ENCODE measurements around the gene PKNOX2. TPM values are rescaled to one million over a fixed set of nuclear protein-coding genes. Genes with fewer than 3 reads are reported as not detected.

The PKNOX2 gene
- total RNA-seq, 1 donor from 2014 or later = 17.8 TPM

DNA sequence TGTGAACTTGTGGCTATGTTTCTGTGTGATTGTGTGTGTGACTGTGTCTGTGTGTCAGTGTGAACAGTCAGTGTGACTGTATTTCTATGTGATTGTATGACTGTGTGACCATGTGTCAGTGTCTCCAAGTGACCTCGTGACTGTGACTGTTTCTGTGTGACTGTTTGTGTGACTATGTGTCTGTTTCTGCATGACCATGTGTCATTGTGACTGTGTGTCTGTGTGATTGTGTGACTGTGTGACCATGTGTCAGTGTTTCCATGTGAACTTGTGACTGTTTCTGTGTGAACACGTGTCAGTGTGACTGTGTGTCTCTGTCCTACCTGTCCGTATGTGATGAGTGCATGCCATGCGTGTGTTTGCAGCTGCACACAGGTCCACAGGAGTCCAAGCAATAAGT, 8.8 kb upstream of the PKNOX2 start:
- DNase-seq = no peak
- H3K36me3 ChIP-seq = no peaks in the 10 kb centered on the region
- no peak overlapping the region for H3K4me3 ChIP-seq
- ATAC-seq = no peak
- peaks cover 13% of the 10 kb centered on the region for H3K27me3 ChIP-seq
- no peak overlapping the region for H3K27ac ChIP-seq
- TF ChIP-seq, protein P1, sequence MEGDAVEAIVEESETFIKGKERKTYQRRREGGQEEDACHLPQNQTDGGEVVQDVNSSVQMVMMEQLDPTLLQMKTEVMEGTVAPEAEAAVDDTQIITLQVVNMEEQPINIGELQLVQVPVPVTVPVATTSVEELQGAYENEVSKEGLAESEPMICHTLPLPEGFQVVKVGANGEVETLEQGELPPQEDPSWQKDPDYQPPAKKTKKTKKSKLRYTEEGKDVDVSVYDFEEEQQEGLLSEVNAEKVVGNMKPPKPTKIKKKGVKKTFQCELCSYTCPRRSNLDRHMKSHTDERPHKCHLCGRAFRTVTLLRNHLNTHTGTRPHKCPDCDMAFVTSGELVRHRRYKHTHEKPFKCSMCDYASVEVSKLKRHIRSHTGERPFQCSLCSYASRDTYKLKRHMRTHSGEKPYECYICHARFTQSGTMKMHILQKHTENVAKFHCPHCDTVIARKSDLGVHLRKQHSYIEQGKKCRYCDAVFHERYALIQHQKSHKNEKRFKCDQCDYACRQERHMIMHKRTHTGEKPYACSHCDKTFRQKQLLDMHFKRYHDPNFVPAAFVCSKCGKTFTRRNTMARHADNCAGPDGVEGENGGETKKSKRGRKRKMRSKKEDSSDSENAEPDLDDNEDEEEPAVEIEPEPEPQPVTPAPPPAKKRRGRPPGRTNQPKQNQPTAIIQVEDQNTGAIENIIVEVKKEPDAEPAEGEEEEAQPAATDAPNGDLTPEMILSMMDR (IDR thresholded peaks at IDR 0.05) = no peak
- intact Hi-C loops (cut with DNase I) = no loop called here
- H3K9me3 ChIP-seq = no peaks in the 10 kb centered on the region
- no peaks in the 10 kb centered on the region for H3K4me1 ChIP-seq

DNA sequence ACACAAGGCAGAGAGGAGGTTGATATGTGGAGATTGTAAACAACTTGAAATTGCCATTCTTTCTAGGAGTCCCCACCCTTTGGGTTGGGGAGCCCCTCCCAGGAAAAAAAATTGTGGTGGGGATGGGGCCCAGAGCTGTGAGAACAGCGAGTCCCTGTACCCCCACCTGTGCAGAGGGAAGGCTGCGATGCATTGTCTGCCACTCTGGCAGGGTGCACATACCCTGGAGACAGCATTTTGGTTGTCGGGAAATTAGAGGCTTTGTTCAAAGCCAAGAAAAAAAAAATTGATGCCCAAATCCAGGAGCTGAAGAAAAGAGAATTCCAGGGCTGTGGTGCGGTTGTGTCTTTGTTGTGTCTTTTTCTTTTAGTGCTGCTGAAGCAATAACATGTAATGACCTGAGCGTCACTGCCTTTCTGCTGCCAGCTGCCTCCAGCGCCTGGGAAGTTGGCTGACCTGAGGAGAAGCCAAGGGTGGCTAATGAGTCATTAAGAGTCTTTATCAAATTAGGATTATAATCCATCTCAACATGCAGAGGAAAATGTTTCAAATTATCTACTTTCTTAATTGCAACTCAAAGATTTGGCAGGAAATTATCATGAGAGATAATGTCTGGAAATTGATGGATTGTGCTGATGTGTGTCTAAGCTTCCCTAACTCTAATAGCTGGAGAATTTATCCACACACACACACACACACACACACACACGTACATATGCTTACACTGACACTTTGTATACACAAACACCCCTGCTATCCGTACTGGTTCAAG, 8.0 kb upstream of the PKNOX2 start:
- Histone ChIP-seq H3K36me3 (no peaks in the 10 kb centered on the region), H3K9me3 (no peaks in the 10 kb centered on the region), H3K4me1 (no peaks in the 10 kb centered on the region), H3K27me3 (peaks cover 13% of the 10 kb centered on the region), H3K27ac (no peak overlapping the region), H3K4me3 (no peak overlapping the region)
- TF ChIP-seq, protein P1 (IDR thresholded peaks at IDR 0.05) = no peak
- ATAC-seq = no peak
- no peak for DNase-seq
- intact Hi-C loops (cut with DNase I) = no loop called here

DNA sequence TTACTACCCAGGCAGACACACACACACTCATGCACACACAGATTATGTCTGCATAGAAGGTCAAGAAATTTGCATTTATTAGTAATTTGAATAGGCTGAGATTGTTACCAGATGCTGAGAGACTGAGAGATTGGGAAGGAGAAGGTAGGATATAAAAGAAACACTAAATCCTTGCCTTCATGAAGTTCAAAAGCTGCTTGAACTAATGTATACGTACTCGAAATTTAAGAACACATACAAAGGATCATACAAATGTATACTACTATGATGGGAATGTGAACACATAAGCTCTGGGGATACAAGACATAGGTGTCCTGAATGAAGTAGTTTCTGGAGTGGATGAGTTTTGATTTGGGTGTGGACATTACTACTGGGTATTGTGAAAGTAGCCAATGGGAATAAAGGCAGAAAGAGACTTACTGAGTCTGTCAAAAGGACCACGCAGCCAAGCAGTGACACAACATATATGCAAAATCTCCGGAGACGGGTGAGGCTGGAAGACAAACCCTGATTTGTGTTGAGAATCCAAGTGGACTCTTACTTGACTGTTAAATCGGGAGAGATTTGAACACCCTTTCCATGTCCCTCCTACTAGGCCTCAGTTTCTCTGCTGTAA, 7.3 kb upstream of the PKNOX2 start:
- Histone ChIP-seq H3K36me3 (no peaks in the 10 kb centered on the region), H3K4me1 (no peaks in the 10 kb centered on the region), H3K9me3 (no peaks in the 10 kb centered on the region), H3K27me3 (peaks cover 13% of the 10 kb centered on the region), H3K27ac (no peak overlapping the region), H3K4me3 (no peak overlapping the region)
- intact Hi-C loops (cut with DNase I) = no loop called here
- ATAC-seq (no peak), DNase-seq (no peak)
- TF ChIP-seq, protein P1 (IDR thresholded peaks at IDR 0.05) = no peak

DNA sequence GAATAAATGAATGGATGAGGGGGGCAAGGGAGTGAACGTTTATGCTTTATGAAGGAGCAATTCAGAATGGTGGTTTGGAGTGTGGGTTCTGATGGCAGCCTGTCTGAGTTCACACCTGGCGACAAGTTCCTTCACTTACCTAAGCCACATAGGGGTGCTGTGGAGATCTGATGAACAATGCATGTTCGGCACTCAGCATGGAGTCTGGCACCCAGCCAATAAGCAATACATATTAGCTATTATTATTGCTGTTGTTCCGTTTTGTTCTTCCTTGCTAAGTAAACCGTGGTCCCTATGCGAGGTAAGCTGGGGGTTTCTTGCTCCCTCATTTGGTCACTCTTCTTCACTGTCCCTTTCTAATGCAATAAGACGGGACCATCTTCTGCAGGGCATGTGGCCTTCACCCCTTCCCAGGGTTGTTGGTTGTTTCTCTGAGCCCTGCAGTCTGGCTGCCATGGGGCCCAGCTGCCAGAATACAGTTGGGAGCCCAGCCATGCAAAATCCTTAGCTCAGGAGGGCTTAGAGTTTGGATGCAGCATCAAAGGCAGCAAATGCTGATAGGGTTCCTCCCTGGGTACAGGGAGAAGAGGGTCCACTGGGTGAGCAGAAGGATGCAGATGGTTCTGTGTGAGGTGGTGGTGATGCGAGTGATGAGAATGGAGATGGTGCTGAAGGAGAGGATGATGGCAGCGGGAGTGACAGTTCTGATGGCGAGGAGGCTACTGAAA, 6.4 kb upstream of the PKNOX2 start:
- intact Hi-C loops (cut with DNase I) = no loop called here
- TF ChIP-seq, protein P1 (IDR thresholded peaks at IDR 0.05) = no peak
- no peak for DNase-seq

DNA sequence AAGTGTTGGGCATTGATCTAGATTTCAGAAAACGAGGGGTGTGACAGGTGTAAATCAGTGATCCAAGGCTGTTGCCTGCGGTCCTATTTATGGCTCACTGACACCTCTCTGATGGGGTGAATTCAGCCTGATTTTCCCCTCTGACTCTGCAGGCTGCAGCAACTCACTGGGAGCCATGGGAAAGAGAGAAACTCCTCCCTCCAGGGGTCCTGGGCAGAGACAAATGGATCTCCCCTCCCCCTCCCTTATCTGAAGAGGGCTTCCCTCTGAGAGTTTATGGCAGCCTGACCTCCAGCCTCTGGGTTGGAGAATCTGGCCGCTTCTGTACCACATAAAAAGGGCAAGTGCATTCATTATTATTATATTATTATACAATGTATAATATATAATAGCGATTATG, 1.8 kb upstream of the PKNOX2 start:
- H3K27ac ChIP-seq = peak overlapping the region; percentile 43
- no peak for ATAC-seq
- intact Hi-C loops (cut with DNase I) = no loop called here

More for the DNA sequence above, 6.4 kb upstream of the PKNOX2 start:
- Histone ChIP-seq H3K36me3 (no peaks in the 10 kb centered on the region), H3K27ac (no peak overlapping the region), H3K4me1 (no peaks in the 10 kb centered on the region), H3K9me3 (no peaks in the 10 kb centered on the region), H3K4me3 (no peak overlapping the region), H3K27me3 (peaks cover 14% of the 10 kb centered on the region)
- ATAC-seq = no peak

More for the DNA sequence above, 1.8 kb upstream of the PKNOX2 start:
- TF ChIP-seq, protein P1 (IDR thresholded peaks at IDR 0.05) = no peak
- Histone ChIP-seq H3K36me3 (no peaks in the 10 kb centered on the region), H3K4me1 (peaks cover 16% of the 10 kb centered on the region), H3K27me3 (peaks cover 37% of the 10 kb centered on the region), H3K4me3 (no peak overlapping the region), H3K9me3 (no peaks in the 10 kb centered on the region)
- DNase-seq = no peak

Measured in upper lobe of right lung (tissue), 1 donor.